ENCODE measurements around the gene SLC25A3. TPM values are rescaled to one million over a fixed set of nuclear protein-coding genes. Genes with fewer than 3 reads are reported as not detected.

The SLC25A3 gene
- total RNA-seq, 4 donors from 2014 or later = 224 to 690 (median 542) TPM

DNA sequence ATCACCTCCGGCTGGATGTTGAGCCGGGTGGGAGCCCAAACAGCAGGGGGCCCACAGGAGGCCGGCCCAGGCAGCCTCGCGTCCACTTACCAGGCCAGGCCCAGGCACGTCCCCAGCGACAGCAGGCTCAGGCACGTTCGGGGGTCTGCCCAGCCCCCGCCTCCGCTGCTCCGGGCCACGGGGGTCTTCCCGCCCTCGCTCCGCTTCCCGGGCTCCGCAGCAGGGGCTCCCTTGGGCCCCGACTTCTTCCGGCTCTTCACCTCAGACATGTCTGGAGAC, 50.9 kb downstream of the SLC25A3 start:
- WGBS, 2 donors (ENCODE audit: low coverage in 1 of 2) = 0% methylated on average over 2 of the region's 20 CpGs; no CpG with 5 or more reads in 1 of the 2 donors
- peaks cover 0 to 13% (median 0%) of the 10 kb centered on the region in 4 donors for H3K36me3 ChIP-seq
- peak overlapping the region; percentile 89 to 98 (median 96) for H3K27ac ChIP-seq
- H3K4me3 ChIP-seq = peak overlapping the region; percentile 65 to 99 (median 88)
- no peaks in the 10 kb centered on the region for H3K9me3 ChIP-seq
- intact Hi-C loops (cut with DNase I; ENCODE audit: low total_unique reads) (loop anchor here (10.0 kb wide), 1 partner anchor 50 kb away; the partner anchor contains the start of gene SLC25A3), in situ Hi-C loops (cut with MboI; ENCODE audit: low pct_ligation_motif_present in 1 of 4, low pct_unique_long_range_greater_than_20kb in 1 of 4, low sequenced_read_pairs in 3 of 4) (loop anchor here in 1 of 4 donors (10.0 kb wide), 1 partner anchor 50 kb away; the partner anchor contains the start of gene SLC25A3)
- no peak for TF ChIP-seq POLR2AphosphoS5 (IDR thresholded peaks at IDR 0.05)
- TF ChIP-seq, protein P1, sequence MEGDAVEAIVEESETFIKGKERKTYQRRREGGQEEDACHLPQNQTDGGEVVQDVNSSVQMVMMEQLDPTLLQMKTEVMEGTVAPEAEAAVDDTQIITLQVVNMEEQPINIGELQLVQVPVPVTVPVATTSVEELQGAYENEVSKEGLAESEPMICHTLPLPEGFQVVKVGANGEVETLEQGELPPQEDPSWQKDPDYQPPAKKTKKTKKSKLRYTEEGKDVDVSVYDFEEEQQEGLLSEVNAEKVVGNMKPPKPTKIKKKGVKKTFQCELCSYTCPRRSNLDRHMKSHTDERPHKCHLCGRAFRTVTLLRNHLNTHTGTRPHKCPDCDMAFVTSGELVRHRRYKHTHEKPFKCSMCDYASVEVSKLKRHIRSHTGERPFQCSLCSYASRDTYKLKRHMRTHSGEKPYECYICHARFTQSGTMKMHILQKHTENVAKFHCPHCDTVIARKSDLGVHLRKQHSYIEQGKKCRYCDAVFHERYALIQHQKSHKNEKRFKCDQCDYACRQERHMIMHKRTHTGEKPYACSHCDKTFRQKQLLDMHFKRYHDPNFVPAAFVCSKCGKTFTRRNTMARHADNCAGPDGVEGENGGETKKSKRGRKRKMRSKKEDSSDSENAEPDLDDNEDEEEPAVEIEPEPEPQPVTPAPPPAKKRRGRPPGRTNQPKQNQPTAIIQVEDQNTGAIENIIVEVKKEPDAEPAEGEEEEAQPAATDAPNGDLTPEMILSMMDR (IDR thresholded peaks at IDR 0.05) = peak in 1 of 5 experiments; percentile 16
- peaks cover 0 to 29% (median 9%) of the 10 kb centered on the region in 4 donors for H3K4me1 ChIP-seq
- DNase-seq = peak; percentile 29
- no peaks in the 10 kb centered on the region for H3K27me3 ChIP-seq

DNA sequence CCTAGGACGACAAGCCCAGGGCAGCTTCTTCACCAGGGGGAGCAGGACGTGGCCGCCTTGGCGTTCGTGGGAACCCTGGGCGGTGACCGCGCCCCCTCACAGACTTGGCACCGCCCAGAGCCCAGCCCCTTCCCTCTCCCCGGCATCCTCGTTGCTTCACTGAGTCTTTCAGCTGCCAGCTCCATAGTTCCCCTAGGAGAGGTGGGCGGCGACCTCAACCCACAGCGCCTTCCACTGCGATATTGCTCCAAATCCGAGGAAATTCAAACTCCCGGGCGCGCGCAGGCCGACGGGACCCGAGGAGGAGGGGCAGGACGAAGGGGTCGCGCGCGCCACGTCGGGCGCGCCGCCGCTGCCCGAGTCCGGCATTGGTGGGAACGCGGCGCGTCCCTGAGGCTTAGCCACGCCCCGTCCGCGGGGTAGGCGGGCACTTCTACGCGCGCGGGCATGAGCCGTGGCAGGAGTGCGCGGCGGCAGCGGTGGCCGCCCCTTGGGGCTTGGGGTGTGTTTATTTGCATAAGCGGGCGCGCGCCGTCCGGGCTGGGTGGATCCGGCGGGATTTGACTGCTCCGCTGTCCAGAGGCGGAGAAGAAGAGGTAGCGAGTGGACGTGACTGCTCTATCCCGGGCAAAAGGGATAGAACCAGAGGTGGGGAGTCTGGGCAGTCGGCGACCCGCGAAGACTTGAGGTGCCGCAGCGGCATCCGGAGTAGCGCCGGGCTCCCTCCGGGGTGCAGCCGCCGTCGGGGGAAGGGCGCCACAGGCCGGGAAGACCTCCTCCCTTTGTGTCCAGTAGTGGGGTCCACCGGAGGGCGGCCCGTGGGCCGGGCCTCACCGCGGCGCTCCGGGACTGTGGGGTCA, 51.5 kb downstream of the SLC25A3 start, which contains the start of the genes APAF1 and IKBIP:
Gene APAF1, plus strand, starts transcription at position 579 of the 860 bp plus-strand sequence. CDS start 3,070 bp downstream, outside the sequence.
Gene IKBIP, minus strand, starts transcription at position 77 of the 860 bp plus-strand sequence. CDS start 87 bp downstream, outside the sequence.
- peak; percentile 99 for DNase-seq
- H3K4me3 ChIP-seq = peak within 1 kb of the TSS; percentile 83 to 99 (median 90)
- H3K9me3 ChIP-seq = no peaks in the 10 kb centered on the region
- H3K27ac ChIP-seq = peak within 1 kb of the TSS; percentile 89 to 98 (median 96)
- peaks cover 0 to 29% (median 9%) of the 10 kb centered on the region in 4 donors for H3K4me1 ChIP-seq
- WGBS, 2 donors (ENCODE audit: low coverage in 1 of 2) = 0% methylated on average over 45 of the region's 91 CpGs; no CpG with 5 or more reads in 1 of the 2 donors
- H3K27me3 ChIP-seq = no peaks in the 10 kb centered on the region
- TF ChIP-seq POLR2AphosphoS5 (IDR thresholded peaks at IDR 0.05) (peak; percentile 89 to 95 (median 92)), EP300 (IDR thresholded peaks at IDR 0.05; ENCODE audit: low read depth) (no peak), POLR2A (IDR thresholded peaks at IDR 0.05) (peak; percentile 92)
- TF ChIP-seq, protein P1 (IDR thresholded peaks at IDR 0.05) = no peak
- in situ Hi-C loops (cut with MboI; ENCODE audit: low pct_ligation_motif_present in 1 of 4, low pct_unique_long_range_greater_than_20kb in 1 of 4, low sequenced_read_pairs in 3 of 4) (loop anchor here in 1 of 4 donors (10.0 kb wide), 1 partner anchor 50 kb away; the partner anchor contains the start of gene SLC25A3), intact Hi-C loops (cut with DNase I; ENCODE audit: low total_unique reads) (loop anchor here (10.0 kb wide), 1 partner anchor 50 kb away; the partner anchor contains the start of gene SLC25A3)
- H3K36me3 ChIP-seq = peaks cover 0 to 18% (median 3%) of the 10 kb centered on the region in 4 donors

DNA sequence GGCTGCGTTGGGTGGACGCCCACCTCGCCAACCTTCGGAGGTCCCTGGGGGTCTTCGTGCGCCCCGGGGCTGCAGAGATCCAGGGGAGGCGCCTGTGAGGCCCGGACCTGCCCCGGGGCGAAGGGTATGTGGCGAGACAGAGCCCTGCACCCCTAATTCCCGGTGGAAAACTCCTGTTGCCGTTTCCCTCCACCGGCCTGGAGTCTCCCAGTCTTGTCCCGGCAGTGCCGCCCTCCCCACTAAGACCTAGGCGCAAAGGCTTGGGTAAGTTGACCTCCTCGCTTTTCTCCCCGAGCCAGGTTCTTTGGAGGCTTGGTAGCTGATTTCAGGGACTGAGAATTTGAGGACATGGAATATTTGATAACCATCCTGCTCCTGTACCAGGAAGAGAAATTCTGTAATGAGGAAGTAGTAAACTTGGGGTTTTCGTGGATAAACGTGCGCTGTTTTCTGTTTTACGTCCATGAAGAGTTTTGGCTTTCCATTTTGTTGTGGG, 52.1 kb downstream of the SLC25A3 start:
- in situ Hi-C loops (cut with MboI; ENCODE audit: low pct_ligation_motif_present in 1 of 4, low pct_unique_long_range_greater_than_20kb in 1 of 4, low sequenced_read_pairs in 3 of 4) (loop anchor here in 1 of 4 donors (10.0 kb wide), 1 partner anchor 51 kb away; the partner anchor contains the start of gene SLC25A3), intact Hi-C loops (cut with DNase I; ENCODE audit: low total_unique reads) (loop anchor here (10.0 kb wide), 1 partner anchor 51 kb away; the partner anchor contains the start of gene SLC25A3)
- peak overlapping the region; percentile 89 to 98 (median 96) for H3K27ac ChIP-seq
- WGBS, 2 donors (ENCODE audit: low coverage in 1 of 2) = 0 to 1% methylated on average over 3 to 19 of the region's 24 CpGs
- peak in 1 of 3 donors; percentile 10 for TF ChIP-seq POLR2AphosphoS5 (IDR thresholded peaks at IDR 0.05)
- TF ChIP-seq POLR2A (IDR thresholded peaks at IDR 0.05) = no peak
- TF ChIP-seq, protein P1 (IDR thresholded peaks at IDR 0.05) = no peak
- no peak for TF ChIP-seq EP300 (IDR thresholded peaks at IDR 0.05; ENCODE audit: low read depth)
- no peaks in the 10 kb centered on the region for H3K9me3 ChIP-seq
- H3K4me3 ChIP-seq = peak overlapping the region; percentile 83 to 99 (median 90)
- H3K4me1 ChIP-seq = peaks cover 0 to 29% (median 9%) of the 10 kb centered on the region in 4 donors
- peaks cover 0 to 22% (median 4%) of the 10 kb centered on the region in 4 donors for H3K36me3 ChIP-seq
- no peaks in the 10 kb centered on the region for H3K27me3 ChIP-seq
- peak; percentile 33 for DNase-seq
